K562 (cell line): ENCODE results near the gene SHISA7. TPM values are rescaled to one million over a fixed set of nuclear protein-coding genes. Genes with fewer than 3 reads are reported as not detected.

Experiments
- ATAC-seq: fragments of 200-7000 bp; cut with Tn5 transposase; 3 replicates; pipeline ENCODE4 v1.9.1; 2020; ENCODE audit warnings: moderate library complexity
- BruUV-seq: library from RNA; stranded (reverse); fragments of 400-500 nt; replicated peaks from 2 replicates; lab custom pipeline; 2021; lab: Mats Ljungman, UMichigan
- CTCF ChIA-PET: fragments of 300-600 bp; formaldehyde crosslinking; extraction: SDS; loops from one replicate; lab custom pipeline; 2021; ENCODE audit warnings: low intra/inter-chr PET ratio; lab: Yijun Ruan, JAX
- POLR2A ChIA-PET: fragments of 300-600, 350-650 bp; sonication (Branson Sonifier 250); formaldehyde crosslinking; extraction: SDS; loops from one replicate; lab custom pipeline; 2021; ENCODE audit warnings: antibody characterized with exemption, inconsistent platforms; lab: Yijun Ruan, JAX
- DNase-seq, 4 experiments: peaks; one replicate each; pipeline versions ENCODE4 v3.0.0 to v3.0.0-alpha.2; 2011 to 2018; ENCODE audit warnings: low spot score in 3 of 4, mixed read lengths in 3 of 4; ENCODE audit errors: extremely low read depth in 1 of 4
- FAIRE-seq: peaks from 2 replicates; lab custom pipeline; 2011; peaks lifted over from hg19 to GRCh38; lab: Jason Lieb, UNC
- H2AFZ ChIP-seq: 2 replicates; pipeline ENCODE4 v1.6.0; 2011; ENCODE audit warnings: low read depth, low read length, control low read depth, inconsistent platforms
- H3K27ac ChIP-seq: fragments of 200-600 bp; 3 replicates; pipeline ENCODE4 v1.8.0; 2011; ENCODE audit warnings: low read depth, mild to moderate bottlenecking, control low read depth, inconsistent platforms, low read length, moderate library complexity, mixed read lengths; ENCODE audit errors: extremely low read depth
- H3K27me3 ChIP-seq, 2 experiments: fragments of 300-600 bp in 1 of 2; 2 replicates in 1 of 2; 3 replicates in 1 of 2; pipeline versions ENCODE4 v1.6.0 to v1.8.0; 2011; ENCODE audit warnings: inconsistent platforms in 2 of 2, low read length in 2 of 2, mild to moderate bottlenecking in 1 of 2, mixed read lengths in 1 of 2, moderate library complexity in 1 of 2; ENCODE audit not compliant: control insufficient read depth in 2 of 2, insufficient read depth in 2 of 2
- H3K36me3 ChIP-seq: fragments of 300-600 bp; 3 replicates; pipeline ENCODE4 v1.8.0; 2011; ENCODE audit warnings: mild to moderate bottlenecking, low read length, inconsistent platforms; ENCODE audit not compliant: control insufficient read depth, insufficient read depth
- H3K4me1 ChIP-seq, 2 experiments: fragments of 200-600 bp in 1 of 2; replicated peaks in 1 of 2; 2 replicates in 1 of 2; 3 replicates in 1 of 2; pipeline versions ENCODE4 v1.5.1 to v1.8.0; 2011; ENCODE audit warnings: inconsistent platforms in 2 of 2, low read length in 2 of 2, mild to moderate bottlenecking in 1 of 2, mixed read lengths in 1 of 2, moderate library complexity in 1 of 2; ENCODE audit not compliant: control insufficient read depth in 2 of 2, insufficient read depth in 2 of 2
- H3K4me2 ChIP-seq: 2 replicates; pipeline ENCODE4 v1.6.1; 2011; ENCODE audit warnings: low read length, control low read depth, inconsistent platforms, mixed read lengths; ENCODE audit not compliant: insufficient read depth
- H3K4me3 ChIP-seq: fragments of 200-600 bp; sonication (generic), shearing (Covaris generic); 2 replicates; pipeline ENCODE4 v1.5.1; 2016; ENCODE audit warnings: control low read depth, inconsistent platforms
- H3K79me2 ChIP-seq: fragments of 200-600 bp; 3 replicates; pipeline ENCODE4 v1.8.0; 2011; ENCODE audit warnings: low read length, inconsistent platforms; ENCODE audit not compliant: control insufficient read depth, insufficient read depth
- H3K9ac ChIP-seq, 2 experiments: 2 replicates each; pipeline versions ENCODE4 v1.6.0 to v1.6.1; 2011; ENCODE audit warnings: low read depth in 2 of 2, low read length in 2 of 2, control low read depth in 1 of 2, inconsistent platforms in 1 of 2, mild to moderate bottlenecking in 1 of 2, mixed read lengths in 1 of 2; ENCODE audit not compliant: insufficient read depth in 1 of 2
- H3K9me1 ChIP-seq: one replicate; pipeline ENCODE4 v1.6.0; 2011; ENCODE audit warnings: inconsistent platforms, mild to moderate bottlenecking, low read length, moderate library complexity; ENCODE audit not compliant: control insufficient read depth, insufficient read depth
- H3K9me3 ChIP-seq: replicated peaks from 2 replicates; pipeline ENCODE4 v1.5.1; 2011; ENCODE audit warnings: low read depth, low read length, inconsistent platforms; ENCODE audit not compliant: control insufficient read depth, insufficient read depth
- H4K20me1 ChIP-seq: replicated peaks from 2 replicates; pipeline ENCODE4 v1.6.1; 2011; ENCODE audit warnings: low read length, inconsistent platforms, mixed read lengths; ENCODE audit not compliant: control insufficient read depth, insufficient read depth
- ASH1L ChIP-seq: fragments of 450-650 bp; IDR thresholded peaks from 2 replicates; pipeline ENCODE4 v1.6.1; 2018; ENCODE audit warnings: borderline replicate concordance, mild to moderate bottlenecking, low read depth; ENCODE audit not compliant: partially characterized antibody
- E2F4 ChIP-seq: sonication (generic); formaldehyde crosslinking; IDR thresholded peaks from 2 replicates; pipeline ENCODE4 v1.8.0; 2022; ENCODE audit warnings: mild to moderate bottlenecking, low read depth, missing genetic modification reagents
- FOXA3 ChIP-seq, 2 experiments: fragments of 450-650 bp in 1 of 2; sonication (generic) in 1 of 2; formaldehyde crosslinking; IDR thresholded peaks in 1 of 2; conservative IDR thresholded peaks in 1 of 2; 2 replicates each; pipeline versions ENCODE4 v1.4.0 to v1.8.0; 2020 to 2022; ENCODE audit warnings: mild to moderate bottlenecking in 2 of 2, missing genetic modification reagents in 1 of 2
- MEIS2 ChIP-seq: fragments of 450-650 bp; IDR thresholded peaks from 2 replicates; pipeline ENCODE4 v1.6.1; 2014; ENCODE audit warnings: mild to moderate bottlenecking; ENCODE audit not compliant: partially characterized antibody
- RBM17 ChIP-seq: fragments of 200-400 bp; formaldehyde crosslinking; IDR thresholded peaks from 2 replicates; pipeline ENCODE4 v1.6.1; 2017; ENCODE audit warnings: low read depth, mild to moderate bottlenecking, low read length, borderline replicate concordance
- REST ChIP-seq, 2 experiments: fragments of 450-650 bp; formaldehyde crosslinking in 1 of 2; IDR thresholded peaks; 2 replicates each; pipeline versions ENCODE4 v1.4.0 to v1.6.1; 2014 to 2020; ENCODE audit warnings: mild to moderate bottlenecking in 2 of 2, borderline replicate concordance in 1 of 2, low read depth in 1 of 2
- SMAD1 ChIP-seq: fragments of 150-350 bp; IDR thresholded peaks from 2 replicates; pipeline ENCODE4 v1.6.1; 2014; ENCODE audit warnings: low read length, low read depth; ENCODE audit not compliant: partially characterized antibody
- ZNF311 ChIP-seq: fragments of 250-450 bp; sonication (Bioruptor Pico); IDR thresholded peaks from 2 replicates; pipeline ENCODE4 v1.4.0; 2020; ENCODE audit warnings: mild to moderate bottlenecking, moderate library complexity
- ZNF583 ChIP-seq: fragments of 250-450 bp; sonication (Bioruptor Pico); IDR thresholded peaks from 2 replicates; pipeline ENCODE4 v1.4.0; 2020
- WGBS: fragments of 100-300 bp; shearing (Covaris generic); methylation state at CpG from one replicate; pipeline ENCODE4 v1.1.6; 2016; ENCODE audit warnings: low coverage, mixed read lengths; ENCODE audit not compliant: insufficient coverage; ENCODE audit errors: missing lambda C conversion rate; 5-methylcytosine and 5-hydroxymethylcytosine counted together
- in situ Hi-C: fragments of 300-500 bp; cut with MboI; formaldehyde crosslinking; loops from 4 replicates; pipeline ENCODE4 v1.15.0; 2018; ENCODE audit warnings: inconsistent platforms, mixed read lengths
- intact Hi-C: fragments of 100-400 bp; cut with micrococcal nuclease; formaldehyde crosslinking; loops from 2 replicates; pipeline ENCODE4 v1.14.2; 2022
- polyA plus RNA-seq, 8 experiments: library from polyadenylated mRNA; depleted of rRNA in 4 of 8; stranded (reverse) in 5 of 8; unstranded in 3 of 8; fragments of >200 nt; fragmentation: Nextera tagmentation in 2 of 8; fragmentation: Illumina TruSeq in 1 of 8; extraction: Ambion mirVana in 2 of 8; extraction: Trizol in 1 of 8; gene quantifications; 2 replicates each; pipeline versions ENCODE4 v1.2.1 to v1.2.3, GENCODE V29; 2011 to 2014; ENCODE audit warnings: inconsistent platforms in 1 of 8, missing spikeins in 1 of 8
- total RNA-seq, 7 experiments: library from RNA; depleted of rRNA in 6 of 7; stranded (reverse); fragments of >200 nt in 6 of 7; fragmentation: Illumina TruSeq in 2 of 7; extraction: Trizol in 2 of 7; gene quantifications; 2 replicates each; pipeline versions ENCODE4 v1.2.1 to v1.2.3, GENCODE V29; 2011 to 2021; ENCODE audit warnings: low replicate concordance in 1 of 7

SHISA7 gene
- total and polyA plus RNA-seq, 9 of the 15 experiments (the other 6 are each of a cell fraction or from before 2014, with no cell fraction given), result 0.01 to 0.40 (median 0.07) TPM

- no TSS peak for BruUV-seq
- Histone ChIP-seq H3K9ac (peak within 1 kb of the TSS; percentile 97 to 98), H3K9me1 (no peaks in the 10 kb centered on the region), H3K4me1 (peaks cover 30 to 74% of the 10 kb centered on the region in 2 experiments), H3K9me3 (no peaks in the 10 kb centered on the region), H3K27me3 (no peaks in the 10 kb centered on the region), H4K20me1 (no peaks in the 10 kb centered on the region), H3K4me2 (peak within 1 kb of the TSS; percentile 99), H3K79me2 (peaks cover 43% of the 10 kb centered on the region), H3K36me3 (peaks cover 18% of the 10 kb centered on the region; the same call in 2 of the 3 replicates), H2AFZ (peak within 1 kb of the TSS; percentile 88), H3K27ac (peak within 1 kb of the TSS; percentile 98), H3K4me3 (peak within 1 kb of the TSS; percentile 81)
- under 1% methylated on average over 52 of the region's 54 CpGs for WGBS
- DNase-seq (peak; percentile 95 to 100 (median 98)), FAIRE-seq (peak; percentile 97), ATAC-seq (peak; percentile 96)
- ChIA-PET CTCF (no interaction called here), POLR2A (interaction anchor here (0.5 to 2.1 kb wide), 10 partner anchors 8 to 840 kb away, joined by 3 to 10 read pairs (median 3); partner anchors contain the start of genes TMEM238, UBE2S and ZNF628)
- in situ Hi-C loops (no loop called here), intact Hi-C loops (loop anchor here (1.0 kb wide), 1 partner anchor 8 kb away; no protein-coding TSS in a partner anchor)
- TF ChIP-seq RBM17 (no peak), SMAD1 (no peak), MEIS2 (peak; percentile 90), ZNF583 (CRISPR knock-in tag) (0 out of 2 replicates have a peak, but pooled peaks have one; percentile 45), ZNF311 (CRISPR knock-in tag) (no peak), REST (IDR thresholded peaks at IDR 0.05; ENCODE audit: borderline replicate concordance) (peak; percentile 63), REST (CRISPR knock-in tag; IDR thresholded peaks at IDR 0.05; ENCODE audit: low read depth) (peak; percentile 79; the same call in 1 of the 2 replicates), FOXA3 (CRISPR knock-in tag; conservative IDR thresholded peaks at IDR 0.05 in 1 of 2, IDR thresholded peaks at IDR 0.05 in 1 of 2) (peak in 1 of 2 experiments; percentile 76; a peak in 1 of 4 replicates), ASH1L (peak; percentile 97), E2F4 (CRISPR knock-in tag) (0 out of 2 replicates have a peak, but pooled peaks have one; percentile 32)
Observed at GRCh38 chr19:55461259-55461973, 18.3 kb upstream of the SHISA7 start, which contains the start of gene ISOC2. Gene ISOC2 (minus strand): TSS chr19:55461642. CDS start chr19:55456486, 5,156 bp downstream.
